Fibroblast of skin of left quadriceps (primary cell): ENCODE measurements around the gene CNTNAP2.

Experiments used
- DNase-seq, 2 experiments: peaks; one replicate each; pipeline ENCODE4 v3.0.0-alpha.2; 2013; ENCODE audit warnings: low read depth in 2 of 2

Gene CNTNAP2

DNA sequence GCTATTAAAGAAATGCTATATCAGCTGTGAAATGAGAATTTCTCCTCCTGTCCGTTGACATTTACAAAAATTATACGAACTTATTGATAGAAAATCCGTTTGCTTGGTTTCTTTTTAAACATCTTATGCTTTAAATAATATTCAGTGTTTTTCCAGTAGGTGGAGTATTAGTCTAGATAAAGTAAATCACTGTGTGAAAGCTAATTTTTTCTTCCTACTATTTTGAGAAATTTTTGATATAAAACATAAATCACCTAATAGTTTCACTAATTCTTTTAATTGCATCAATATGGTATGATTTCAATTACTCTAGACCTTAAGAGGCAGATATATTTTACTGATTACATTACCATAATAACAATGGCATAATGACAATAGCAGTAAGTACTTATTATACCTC is 2138.7 kb downstream of the CNTNAP2 start:
- DNase-seq, result no peak

GRCh38 chr7:148256433-148256832 is 2139.8 kb downstream of the CNTNAP2 start:
- no peak for DNase-seq

DNA sequence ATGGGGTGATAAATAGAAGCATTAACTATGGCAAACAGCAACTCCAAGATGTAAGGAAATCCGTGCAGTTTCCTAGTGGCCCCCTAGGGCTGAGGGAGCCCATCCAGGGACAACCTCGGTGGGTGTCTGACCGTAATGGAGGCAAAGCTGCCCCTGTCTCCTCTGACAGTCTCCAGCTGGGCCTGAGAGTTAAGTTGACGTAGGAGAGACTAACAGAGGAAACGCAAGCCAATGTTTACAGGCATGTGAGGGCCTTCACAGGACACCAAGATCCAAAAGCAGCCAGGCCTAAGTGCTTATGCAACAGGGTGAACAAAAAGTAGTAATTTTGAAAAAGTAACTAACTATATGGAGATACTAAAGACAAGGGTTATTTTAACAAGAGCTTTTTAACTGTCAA is 2144.0 kb downstream of the CNTNAP2 start:
- no peak for DNase-seq

DNA sequence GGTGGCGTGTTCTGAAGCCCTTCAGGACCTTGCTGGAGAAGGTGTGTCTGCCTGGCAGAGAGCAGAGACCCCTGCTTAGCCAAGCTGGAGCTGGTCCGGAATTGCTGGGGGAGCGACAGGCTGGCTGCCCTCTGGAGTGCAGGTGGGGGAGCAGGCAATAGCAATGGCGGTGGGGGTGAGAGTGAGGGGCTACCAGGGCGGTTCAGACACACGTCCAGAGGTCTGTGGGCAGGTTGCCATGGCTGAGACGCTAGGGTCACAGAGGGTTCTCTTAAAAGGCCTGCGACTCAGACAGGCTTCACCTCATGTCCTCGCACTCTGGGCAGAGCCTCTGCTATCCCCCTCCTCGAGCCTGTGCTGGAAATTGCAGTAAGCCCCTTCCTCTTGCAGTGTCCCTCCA is 2144.9 kb downstream of the CNTNAP2 start:
- no peak for DNase-seq

DNA sequence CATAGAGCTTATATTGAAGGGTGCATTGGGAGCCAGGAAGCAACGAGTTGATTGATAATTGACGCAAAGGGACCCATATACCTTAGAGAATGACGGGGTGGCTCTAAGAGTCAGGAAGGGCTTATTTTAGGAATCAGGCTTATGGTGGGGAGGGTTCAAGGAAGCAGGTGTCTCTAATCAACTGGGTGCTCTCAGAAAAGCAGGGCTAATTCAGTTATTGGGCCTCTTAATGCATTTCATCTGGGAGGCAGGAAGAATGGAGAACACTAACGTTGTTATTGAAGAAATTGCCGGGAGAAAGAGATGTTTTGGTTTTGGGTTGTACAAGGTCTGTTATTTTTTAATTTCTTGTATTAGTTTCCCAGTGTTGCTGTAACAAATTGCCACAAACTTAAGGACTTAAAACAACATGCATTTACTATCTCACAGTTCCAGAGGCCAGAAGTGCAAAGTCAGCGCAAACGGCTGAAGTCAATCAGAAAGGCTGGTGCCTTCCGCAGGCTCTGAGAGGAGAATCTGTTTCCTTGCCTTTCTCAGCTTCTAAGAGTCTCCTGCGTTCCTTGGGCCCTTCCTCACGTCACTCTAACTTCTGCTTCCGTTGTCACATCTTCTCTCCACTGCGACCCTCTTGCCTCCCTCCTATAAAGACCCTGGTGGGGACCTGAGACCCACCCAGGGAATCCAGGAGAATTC is 2145.5 kb downstream of the CNTNAP2 start:
- no peak for DNase-seq

DNA sequence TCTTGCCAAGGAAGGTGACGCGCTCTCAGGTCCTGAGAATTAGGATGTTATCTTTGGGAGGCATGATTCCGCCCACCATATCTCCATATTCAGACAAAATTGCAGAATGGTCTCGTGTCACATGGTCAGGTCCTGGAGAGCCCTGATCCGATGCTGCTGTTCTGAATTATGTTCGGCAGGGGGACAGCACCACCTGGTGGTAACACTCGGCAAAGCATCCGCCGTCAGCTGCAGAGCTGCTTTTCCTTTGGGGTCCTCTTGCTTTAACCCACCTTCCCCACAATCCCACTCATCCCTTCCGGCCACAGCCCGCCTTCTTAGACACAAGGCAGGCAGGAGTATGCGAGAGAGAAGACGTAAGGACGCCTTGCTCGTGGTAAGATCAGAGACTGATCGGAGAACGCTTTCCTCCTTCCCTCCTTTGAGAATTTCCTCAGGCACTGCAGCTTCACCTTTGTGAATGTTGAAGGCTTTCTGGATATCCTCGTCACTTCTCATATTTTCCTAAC is 2146.2 kb downstream of the CNTNAP2 start:
- DNase-seq, result peak; percentile 20 to 22

DNA sequence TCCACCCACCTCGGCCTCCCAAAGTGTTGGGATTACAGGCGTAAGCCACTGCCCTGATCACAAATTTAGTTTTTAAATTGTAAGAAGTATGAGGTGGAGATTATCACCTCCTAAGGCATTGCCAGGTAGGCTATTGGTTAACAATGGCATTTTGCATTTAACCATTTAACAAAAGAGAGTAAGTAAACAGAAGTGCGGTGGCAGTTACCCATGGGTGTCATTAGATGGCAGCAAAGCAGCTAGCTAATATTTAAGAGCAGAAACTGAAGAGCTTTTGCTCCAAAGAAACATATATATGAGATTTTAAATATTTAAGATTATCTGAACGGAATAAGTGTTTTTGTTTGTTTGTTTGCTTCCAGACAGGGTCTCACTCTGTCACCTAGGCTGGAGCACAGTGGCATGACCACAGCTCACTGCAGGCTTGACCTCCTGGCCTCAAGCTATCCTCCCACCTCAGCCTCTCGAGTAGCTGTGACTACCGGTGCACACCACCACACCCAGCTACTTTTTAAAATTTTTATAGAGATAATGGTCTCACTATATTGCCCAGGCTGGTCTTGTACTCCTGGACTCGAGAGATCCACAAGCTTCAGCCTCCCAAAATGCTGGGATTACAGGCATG is 2148.4 kb downstream of the CNTNAP2 start:
- DNase-seq, result peak in 1 of 2 experiments; percentile 9

DNA sequence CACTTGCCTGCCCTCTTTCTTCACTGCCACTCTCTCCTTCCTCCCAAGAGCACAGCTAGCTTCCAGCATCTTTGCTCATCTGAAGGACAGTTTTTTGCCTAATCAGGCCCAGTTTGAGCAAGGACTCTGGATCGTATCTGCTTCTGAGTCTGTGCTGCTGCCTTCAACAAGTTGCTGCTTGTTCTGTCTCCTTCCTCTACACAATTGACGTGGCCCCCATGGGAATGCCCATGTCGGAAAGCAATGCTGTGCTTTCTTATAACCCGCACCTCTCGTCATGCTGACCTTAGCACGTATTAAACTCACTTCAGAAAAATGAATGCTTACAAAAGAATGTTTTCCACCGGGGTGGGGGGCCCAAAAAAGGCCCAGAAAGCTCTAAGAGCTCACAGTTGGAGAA is 2149.3 kb downstream of the CNTNAP2 start:
- no peak for DNase-seq

GRCh38 chr7:148266795-148267194 is 2150.2 kb downstream of the CNTNAP2 start:
- no peak for DNase-seq

DNA sequence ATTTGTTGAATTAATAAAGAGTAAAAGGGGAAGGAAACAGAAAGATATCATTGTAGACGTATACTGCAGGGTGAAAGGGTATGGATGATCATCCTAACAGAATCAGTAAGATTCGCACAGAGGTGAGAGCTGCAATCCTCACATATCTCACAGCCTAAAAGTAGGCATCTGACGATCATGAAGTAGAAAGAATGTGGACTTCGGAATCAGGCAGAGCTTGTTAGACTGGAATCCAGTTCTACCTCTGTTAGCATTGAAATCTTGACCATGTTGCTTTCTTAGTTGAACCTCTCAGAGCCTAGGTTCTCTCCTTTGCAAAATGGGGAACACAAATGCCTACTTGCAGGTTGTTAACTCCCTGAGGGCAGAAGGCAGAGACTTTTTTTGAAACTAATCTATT is 2154.0 kb downstream of the CNTNAP2 start:
- DNase-seq, result no peak

DNA sequence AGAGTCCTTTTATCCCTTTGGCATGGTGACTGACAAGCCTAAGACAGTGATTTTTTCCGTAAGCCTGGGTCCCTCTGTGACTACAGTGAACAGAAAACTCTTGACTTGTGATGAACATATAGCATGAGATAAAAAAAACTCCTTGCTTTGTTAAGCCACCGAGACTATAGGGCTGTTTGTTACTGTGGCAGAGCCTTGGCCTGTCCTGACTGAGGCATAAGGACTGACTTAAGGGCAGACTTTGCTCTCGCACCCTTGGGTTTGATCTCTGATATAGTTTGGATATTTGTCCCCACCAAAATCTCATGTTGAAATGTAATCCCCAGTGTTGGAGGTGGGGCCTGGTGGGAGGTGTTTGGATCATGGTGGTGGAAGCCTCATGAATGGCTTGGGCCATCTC is 2157.5 kb downstream of the CNTNAP2 start:
- no peak for DNase-seq

- no peak for DNase-seq
Measured at GRCh38 chr7:148275359-148275890, 2158.8 kb downstream of the CNTNAP2 start.

- no peak for DNase-seq
Measured at GRCh38 chr7:148276314-148277041, 2159.9 kb downstream of the CNTNAP2 start.

GRCh38 chr7:148277042-148277660 is 2160.6 kb downstream of the CNTNAP2 start:
- no peak for DNase-seq

GRCh38 chr7:148286150-148286549 is 2169.5 kb downstream of the CNTNAP2 start:
- peak in 1 of 2 experiments; percentile 5 for DNase-seq

GRCh38 chr7:148287538-148287937 is 2170.9 kb downstream of the CNTNAP2 start:
- no peak for DNase-seq

DNA sequence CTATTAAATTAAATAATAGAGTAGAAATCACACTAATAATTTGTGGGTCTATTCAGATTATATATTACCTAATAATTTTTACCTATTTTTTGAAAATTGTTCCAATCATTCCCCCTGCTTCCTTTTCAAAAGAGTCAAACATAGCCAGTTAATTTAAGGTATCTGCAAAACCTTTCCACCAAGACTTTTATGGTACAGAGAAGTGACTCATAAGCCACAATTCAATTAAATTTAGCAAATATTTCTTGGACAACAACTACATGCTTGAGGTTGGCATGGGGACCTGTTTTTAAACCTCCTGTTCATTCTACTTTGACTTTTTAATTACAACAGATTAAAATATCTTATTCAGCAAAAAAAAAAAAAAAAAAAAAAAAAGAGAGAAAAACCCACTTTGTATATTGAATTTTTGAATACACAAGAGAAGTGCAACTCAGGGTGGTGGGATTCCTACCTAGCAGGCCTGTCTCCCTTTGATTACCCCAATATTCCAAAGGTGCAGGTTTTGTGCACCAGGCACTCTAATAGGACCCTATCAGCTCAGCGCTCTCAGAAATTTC is 2172.1 kb downstream of the CNTNAP2 start:
- no peak for DNase-seq

GRCh38 chr7:148289630-148290029 is 2173.0 kb downstream of the CNTNAP2 start:
- no peak for DNase-seq

GRCh38 chr7:148290538-148290937 is 2173.9 kb downstream of the CNTNAP2 start:
- DNase-seq, result no peak

- no peak for DNase-seq
Measured at GRCh38 chr7:148291799-148292198, 2175.2 kb downstream of the CNTNAP2 start.

DNA sequence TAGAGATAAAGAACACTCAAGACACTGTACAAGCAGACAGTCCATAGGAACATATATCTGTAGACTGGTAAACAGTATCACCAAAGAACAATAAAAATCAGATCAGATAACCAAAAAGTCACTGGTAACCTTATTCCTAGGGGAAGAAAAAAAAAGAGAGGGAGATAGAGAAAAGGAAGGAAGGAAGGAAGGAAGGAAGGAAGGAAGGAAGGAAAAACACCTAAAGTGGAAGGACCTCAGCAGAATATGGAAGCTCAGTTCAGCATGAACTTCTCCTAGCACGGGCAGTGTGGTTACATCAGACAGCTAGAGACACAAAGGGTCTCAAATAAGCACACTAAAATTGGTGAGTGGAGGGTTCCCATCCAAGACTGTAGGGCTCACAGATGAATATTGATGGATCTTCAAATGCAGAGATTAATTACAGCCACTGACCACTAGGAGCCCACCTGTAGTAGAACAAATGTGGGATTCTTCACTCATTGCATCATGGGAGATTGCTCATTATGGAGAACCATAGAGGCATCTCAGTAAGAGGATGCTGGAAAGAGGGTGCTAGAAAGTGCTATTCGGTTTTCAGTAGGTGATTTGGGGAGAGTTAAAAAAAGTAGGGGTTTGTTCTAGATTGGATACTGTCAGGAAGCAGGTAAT is 2180.5 kb downstream of the CNTNAP2 start:
- no peak for DNase-seq
